OCI-LY7 (cell line): ENCODE results near the gene C20orf141.

ENCODE experiments used
- EZH2phosphoT487 ChIP-seq: fragments of 200-600 bp; sonication (generic); IDR thresholded peaks from 2 replicates; pipeline ENCODE4 v1.6.1; 2018; ENCODE audit warnings: low read depth, borderline replicate concordance, mild to moderate bottlenecking, mixed run types, antibody characterized with exemption, low read length, moderate library complexity, mixed read lengths
- TF ChIP-seq, protein P1 (sequence below): fragments of 200-600 bp; sonication (generic); conservative IDR thresholded peaks from 2 replicates; pipeline ENCODE4 v1.5.1; 2014; ENCODE audit warnings: mild to moderate bottlenecking, antibody characterized with exemption, low read length, moderate library complexity, mixed read lengths

GRCh38 chr20:2775139-2775538, 39.6 kb upstream of the C20orf141 start:
- TF ChIP-seq, protein P1, sequence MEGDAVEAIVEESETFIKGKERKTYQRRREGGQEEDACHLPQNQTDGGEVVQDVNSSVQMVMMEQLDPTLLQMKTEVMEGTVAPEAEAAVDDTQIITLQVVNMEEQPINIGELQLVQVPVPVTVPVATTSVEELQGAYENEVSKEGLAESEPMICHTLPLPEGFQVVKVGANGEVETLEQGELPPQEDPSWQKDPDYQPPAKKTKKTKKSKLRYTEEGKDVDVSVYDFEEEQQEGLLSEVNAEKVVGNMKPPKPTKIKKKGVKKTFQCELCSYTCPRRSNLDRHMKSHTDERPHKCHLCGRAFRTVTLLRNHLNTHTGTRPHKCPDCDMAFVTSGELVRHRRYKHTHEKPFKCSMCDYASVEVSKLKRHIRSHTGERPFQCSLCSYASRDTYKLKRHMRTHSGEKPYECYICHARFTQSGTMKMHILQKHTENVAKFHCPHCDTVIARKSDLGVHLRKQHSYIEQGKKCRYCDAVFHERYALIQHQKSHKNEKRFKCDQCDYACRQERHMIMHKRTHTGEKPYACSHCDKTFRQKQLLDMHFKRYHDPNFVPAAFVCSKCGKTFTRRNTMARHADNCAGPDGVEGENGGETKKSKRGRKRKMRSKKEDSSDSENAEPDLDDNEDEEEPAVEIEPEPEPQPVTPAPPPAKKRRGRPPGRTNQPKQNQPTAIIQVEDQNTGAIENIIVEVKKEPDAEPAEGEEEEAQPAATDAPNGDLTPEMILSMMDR = no peak
- TF ChIP-seq EZH2phosphoT487 = no peak
